Measurements from ENCODE around the gene ARL5B.

- TF ChIP-seq CTCF (IDR thresholded peaks at IDR 0.05; ENCODE audit: insufficient read depth, low read depth, low read length) = no peak
- TF ChIP-seq EZH2 (IDR thresholded peaks at IDR 0.05; ENCODE audit: insufficient read depth, low read length) = no peak
Measured at GRCh38 chr10:18635995-18636394, 23.2 kb upstream of the ARL5B start.
